ENCODE data around the gene PLCB4. TPM values are rescaled to one million over a fixed set of nuclear protein-coding genes. Genes with fewer than 3 reads are reported as not detected.

Gene PLCB4
- polyA plus RNA-seq, 1 of the 3 experiments (the other 2 are of a cell fraction): 5.5 TPM

- Histone ChIP-seq H3K9ac (no peak overlapping the region), H3K27me3 (ENCODE audit: insufficient read depth) (no peaks in the 10 kb centered on the region), H3K79me2 (ENCODE audit: insufficient read depth) (peaks cover 4% of the 10 kb centered on the region; the same call in 1 of the 2 replicates), H3K4me3 (ENCODE audit: low read depth in 2 of 2, low read length in 1 of 2) (no peak overlapping the region), H3K9me2 (no peaks in the 10 kb centered on the region), H3K4me2 (no peak overlapping the region), H3K9me3 (no peaks in the 10 kb centered on the region), H3K36me3 (replicated peaks in 1 of 2; ENCODE audit: control insufficient read depth in 1 of 2, insufficient read depth in 2 of 2, low read length in 1 of 2) (no peaks in the 10 kb centered on the region), H3K4me1 (ENCODE audit: control insufficient read depth in 1 of 2, insufficient read depth in 2 of 2, low read depth in 1 of 2, low read length in 1 of 2) (peaks cover 2 to 4% of the 10 kb centered on the region in 2 experiments; a peak in 3 of 4 replicates), H3K27ac (ENCODE audit: low read depth in 2 of 2, low read length in 1 of 2) (no peak overlapping the region), H2AFZ (ENCODE audit: low read depth) (no peak overlapping the region), H3F3A (replicated peaks; ENCODE audit: insufficient read depth) (no peaks in the 10 kb centered on the region), H4K20me1 (ENCODE audit: insufficient read depth) (no peaks in the 10 kb centered on the region)
- ChIA-PET POLR2A (no interaction called here), CTCF (interaction anchor here (1.1 kb wide), 1 partner anchor 12 kb away, joined by 3 read pairs; no protein-coding TSS in a partner anchor)
- WGBS (ENCODE audit: low lambda C conversion rate): 93% methylated on average over 1 of the region's 1 CpG
- no peak for DNase-seq
- TF ChIP-seq RXRA (IDR thresholded peaks at IDR 0.05; ENCODE audit: borderline replicate concordance, low read depth) (no peak), CHD2 (IDR thresholded peaks at IDR 0.05; ENCODE audit: low read length, partially characterized antibody) (no peak), RAD21 (IDR thresholded peaks at IDR 0.05; ENCODE audit: low read length) (no peak), ELF1 (IDR thresholded peaks at IDR 0.05) (no peak), NRF1 (IDR thresholded peaks at IDR 0.05; ENCODE audit: low read depth, low read length) (no peak), EP300 (IDR thresholded peaks at IDR 0.05; ENCODE audit: borderline replicate concordance in 1 of 2, low read depth in 1 of 2, low read length in 1 of 2) (no peak), SMC3 (IDR thresholded peaks at IDR 0.05; ENCODE audit: low read depth, low read length) (no peak)
- TF ChIP-seq, protein P1, sequence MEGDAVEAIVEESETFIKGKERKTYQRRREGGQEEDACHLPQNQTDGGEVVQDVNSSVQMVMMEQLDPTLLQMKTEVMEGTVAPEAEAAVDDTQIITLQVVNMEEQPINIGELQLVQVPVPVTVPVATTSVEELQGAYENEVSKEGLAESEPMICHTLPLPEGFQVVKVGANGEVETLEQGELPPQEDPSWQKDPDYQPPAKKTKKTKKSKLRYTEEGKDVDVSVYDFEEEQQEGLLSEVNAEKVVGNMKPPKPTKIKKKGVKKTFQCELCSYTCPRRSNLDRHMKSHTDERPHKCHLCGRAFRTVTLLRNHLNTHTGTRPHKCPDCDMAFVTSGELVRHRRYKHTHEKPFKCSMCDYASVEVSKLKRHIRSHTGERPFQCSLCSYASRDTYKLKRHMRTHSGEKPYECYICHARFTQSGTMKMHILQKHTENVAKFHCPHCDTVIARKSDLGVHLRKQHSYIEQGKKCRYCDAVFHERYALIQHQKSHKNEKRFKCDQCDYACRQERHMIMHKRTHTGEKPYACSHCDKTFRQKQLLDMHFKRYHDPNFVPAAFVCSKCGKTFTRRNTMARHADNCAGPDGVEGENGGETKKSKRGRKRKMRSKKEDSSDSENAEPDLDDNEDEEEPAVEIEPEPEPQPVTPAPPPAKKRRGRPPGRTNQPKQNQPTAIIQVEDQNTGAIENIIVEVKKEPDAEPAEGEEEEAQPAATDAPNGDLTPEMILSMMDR (IDR thresholded peaks at IDR 0.05): no peak
- TF ChIP-seq, protein P2, sequence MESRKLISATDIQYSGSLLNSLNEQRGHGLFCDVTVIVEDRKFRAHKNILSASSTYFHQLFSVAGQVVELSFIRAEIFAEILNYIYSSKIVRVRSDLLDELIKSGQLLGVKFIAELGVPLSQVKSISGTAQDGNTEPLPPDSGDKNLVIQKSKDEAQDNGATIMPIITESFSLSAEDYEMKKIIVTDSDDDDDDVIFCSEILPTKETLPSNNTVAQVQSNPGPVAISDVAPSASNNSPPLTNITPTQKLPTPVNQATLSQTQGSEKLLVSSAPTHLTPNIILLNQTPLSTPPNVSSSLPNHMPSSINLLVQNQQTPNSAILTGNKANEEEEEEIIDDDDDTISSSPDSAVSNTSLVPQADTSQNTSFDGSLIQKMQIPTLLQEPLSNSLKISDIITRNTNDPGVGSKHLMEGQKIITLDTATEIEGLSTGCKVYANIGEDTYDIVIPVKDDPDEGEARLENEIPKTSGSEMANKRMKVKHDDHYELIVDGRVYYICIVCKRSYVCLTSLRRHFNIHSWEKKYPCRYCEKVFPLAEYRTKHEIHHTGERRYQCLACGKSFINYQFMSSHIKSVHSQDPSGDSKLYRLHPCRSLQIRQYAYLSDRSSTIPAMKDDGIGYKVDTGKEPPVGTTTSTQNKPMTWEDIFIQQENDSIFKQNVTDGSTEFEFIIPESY (IDR thresholded peaks at IDR 0.05; ENCODE audit: borderline replicate concordance, low read depth): no peak
Observed at GRCh38 chr20:9143926-9144325, 75.0 kb downstream of the PLCB4 start.

GRCh38 chr20:9144643-9145042 lies 75.8 kb downstream of the PLCB4 start:
- H3F3A ChIP-seq (replicated peaks; ENCODE audit: insufficient read depth): no peaks in the 10 kb centered on the region
- no peaks in the 10 kb centered on the region for H3K9me3 ChIP-seq
- H2AFZ ChIP-seq (ENCODE audit: low read depth): no peak overlapping the region
- no peak for DNase-seq
- H3K9me2 ChIP-seq: no peaks in the 10 kb centered on the region
- H3K27me3 ChIP-seq (ENCODE audit: insufficient read depth): no peaks in the 10 kb centered on the region
- no peak overlapping the region for H3K4me3 ChIP-seq (ENCODE audit: low read depth in 2 of 2, low read length in 1 of 2)
- H3K9ac ChIP-seq: no peak overlapping the region
- 48% methylated on average over 2 of the region's 2 CpGs for WGBS (ENCODE audit: low lambda C conversion rate)
- H3K4me1 ChIP-seq (ENCODE audit: control insufficient read depth in 1 of 2, insufficient read depth in 2 of 2, low read depth in 1 of 2, low read length in 1 of 2): peaks cover 3 to 4% of the 10 kb centered on the region in 2 experiments; a peak in 3 of 4 replicates
- no peak overlapping the region for H3K27ac ChIP-seq (ENCODE audit: low read depth in 2 of 2, low read length in 1 of 2)
- H3K79me2 ChIP-seq (ENCODE audit: insufficient read depth): peaks cover 4% of the 10 kb centered on the region; the same call in 1 of the 2 replicates
- ChIA-PET POLR2A (no interaction called here), CTCF (interaction anchor here (0.6 to 1.8 kb wide), 2 partner anchors 11 to 291 kb away, joined by 3 to 5 read pairs; no protein-coding TSS in a partner anchor)
- H3K4me2 ChIP-seq: no peak overlapping the region
- no peaks in the 10 kb centered on the region for H3K36me3 ChIP-seq (replicated peaks in 1 of 2; ENCODE audit: control insufficient read depth in 1 of 2, insufficient read depth in 2 of 2, low read length in 1 of 2)
- H4K20me1 ChIP-seq (ENCODE audit: insufficient read depth): no peaks in the 10 kb centered on the region
- TF ChIP-seq RXRA (IDR thresholded peaks at IDR 0.05; ENCODE audit: borderline replicate concordance, low read depth) (no peak), EZH2phosphoT487 (IDR thresholded peaks at IDR 0.05; ENCODE audit: borderline replicate concordance, low read depth) (no peak), JUND (IDR thresholded peaks at IDR 0.05) (no peak), RFX5 (IDR thresholded peaks at IDR 0.05; ENCODE audit: low read length) (no peak), SMC3 (IDR thresholded peaks at IDR 0.05; ENCODE audit: low read depth, low read length) (no peak), POLR2AphosphoS5 (IDR thresholded peaks at IDR 0.05; ENCODE audit: low read depth, low read length) (no peak), GATA2 (CRISPR knock-in tag; IDR thresholded peaks at IDR 0.05) (no peak), RCOR1 (IDR thresholded peaks at IDR 0.05; ENCODE audit: low read length) (no peak), FOXM1 (IDR thresholded peaks at IDR 0.05; ENCODE audit: low read depth) (no peak)
- TF ChIP-seq, protein P3, sequence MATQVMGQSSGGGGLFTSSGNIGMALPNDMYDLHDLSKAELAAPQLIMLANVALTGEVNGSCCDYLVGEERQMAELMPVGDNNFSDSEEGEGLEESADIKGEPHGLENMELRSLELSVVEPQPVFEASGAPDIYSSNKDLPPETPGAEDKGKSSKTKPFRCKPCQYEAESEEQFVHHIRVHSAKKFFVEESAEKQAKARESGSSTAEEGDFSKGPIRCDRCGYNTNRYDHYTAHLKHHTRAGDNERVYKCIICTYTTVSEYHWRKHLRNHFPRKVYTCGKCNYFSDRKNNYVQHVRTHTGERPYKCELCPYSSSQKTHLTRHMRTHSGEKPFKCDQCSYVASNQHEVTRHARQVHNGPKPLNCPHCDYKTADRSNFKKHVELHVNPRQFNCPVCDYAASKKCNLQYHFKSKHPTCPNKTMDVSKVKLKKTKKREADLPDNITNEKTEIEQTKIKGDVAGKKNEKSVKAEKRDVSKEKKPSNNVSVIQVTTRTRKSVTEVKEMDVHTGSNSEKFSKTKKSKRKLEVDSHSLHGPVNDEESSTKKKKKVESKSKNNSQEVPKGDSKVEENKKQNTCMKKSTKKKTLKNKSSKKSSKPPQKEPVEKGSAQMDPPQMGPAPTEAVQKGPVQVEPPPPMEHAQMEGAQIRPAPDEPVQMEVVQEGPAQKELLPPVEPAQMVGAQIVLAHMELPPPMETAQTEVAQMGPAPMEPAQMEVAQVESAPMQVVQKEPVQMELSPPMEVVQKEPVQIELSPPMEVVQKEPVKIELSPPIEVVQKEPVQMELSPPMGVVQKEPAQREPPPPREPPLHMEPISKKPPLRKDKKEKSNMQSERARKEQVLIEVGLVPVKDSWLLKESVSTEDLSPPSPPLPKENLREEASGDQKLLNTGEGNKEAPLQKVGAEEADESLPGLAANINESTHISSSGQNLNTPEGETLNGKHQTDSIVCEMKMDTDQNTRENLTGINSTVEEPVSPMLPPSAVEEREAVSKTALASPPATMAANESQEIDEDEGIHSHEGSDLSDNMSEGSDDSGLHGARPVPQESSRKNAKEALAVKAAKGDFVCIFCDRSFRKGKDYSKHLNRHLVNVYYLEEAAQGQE (IDR thresholded peaks at IDR 0.05; ENCODE audit: low read depth, low read length): no peak
- TF ChIP-seq, protein P4, sequence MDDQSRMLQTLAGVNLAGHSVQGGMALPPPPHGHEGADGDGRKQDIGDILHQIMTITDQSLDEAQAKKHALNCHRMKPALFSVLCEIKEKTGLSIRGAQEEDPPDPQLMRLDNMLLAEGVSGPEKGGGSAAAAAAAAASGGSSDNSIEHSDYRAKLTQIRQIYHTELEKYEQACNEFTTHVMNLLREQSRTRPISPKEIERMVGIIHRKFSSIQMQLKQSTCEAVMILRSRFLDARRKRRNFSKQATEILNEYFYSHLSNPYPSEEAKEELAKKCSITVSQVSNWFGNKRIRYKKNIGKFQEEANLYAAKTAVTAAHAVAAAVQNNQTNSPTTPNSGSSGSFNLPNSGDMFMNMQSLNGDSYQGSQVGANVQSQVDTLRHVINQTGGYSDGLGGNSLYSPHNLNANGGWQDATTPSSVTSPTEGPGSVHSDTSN (IDR thresholded peaks at IDR 0.05): no peak
- TF ChIP-seq, protein P5, sequence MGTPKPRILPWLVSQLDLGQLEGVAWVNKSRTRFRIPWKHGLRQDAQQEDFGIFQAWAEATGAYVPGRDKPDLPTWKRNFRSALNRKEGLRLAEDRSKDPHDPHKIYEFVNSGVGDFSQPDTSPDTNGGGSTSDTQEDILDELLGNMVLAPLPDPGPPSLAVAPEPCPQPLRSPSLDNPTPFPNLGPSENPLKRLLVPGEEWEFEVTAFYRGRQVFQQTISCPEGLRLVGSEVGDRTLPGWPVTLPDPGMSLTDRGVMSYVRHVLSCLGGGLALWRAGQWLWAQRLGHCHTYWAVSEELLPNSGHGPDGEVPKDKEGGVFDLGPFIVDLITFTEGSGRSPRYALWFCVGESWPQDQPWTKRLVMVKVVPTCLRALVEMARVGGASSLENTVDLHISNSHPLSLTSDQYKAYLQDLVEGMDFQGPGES (IDR thresholded peaks at IDR 0.05; ENCODE audit: low read depth, low read length): no peak

Data from SK-N-SH (cell line).